Measurements from ENCODE around the gene ZYG11A.

DNA sequence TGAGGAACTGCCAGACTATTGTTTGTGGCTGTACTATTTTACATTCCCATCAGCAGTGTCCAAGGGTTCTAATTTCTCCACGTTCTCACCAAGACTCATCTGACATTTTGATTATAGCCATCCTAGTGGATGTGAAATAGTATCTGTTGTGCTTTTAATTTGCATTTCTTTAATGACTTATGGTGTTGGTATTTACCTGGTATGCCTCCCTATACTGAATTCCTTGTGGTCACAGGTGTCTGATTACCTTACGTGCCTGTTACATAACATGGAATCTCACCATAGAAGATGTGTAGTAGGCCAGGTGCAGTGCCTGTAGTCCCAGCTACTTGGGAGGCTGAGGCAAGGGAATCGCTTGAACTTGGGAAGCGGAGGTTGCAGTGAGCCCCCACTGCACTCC, 13.5 kb downstream of the ZYG11A start:
- TF ChIP-seq, protein P1, sequence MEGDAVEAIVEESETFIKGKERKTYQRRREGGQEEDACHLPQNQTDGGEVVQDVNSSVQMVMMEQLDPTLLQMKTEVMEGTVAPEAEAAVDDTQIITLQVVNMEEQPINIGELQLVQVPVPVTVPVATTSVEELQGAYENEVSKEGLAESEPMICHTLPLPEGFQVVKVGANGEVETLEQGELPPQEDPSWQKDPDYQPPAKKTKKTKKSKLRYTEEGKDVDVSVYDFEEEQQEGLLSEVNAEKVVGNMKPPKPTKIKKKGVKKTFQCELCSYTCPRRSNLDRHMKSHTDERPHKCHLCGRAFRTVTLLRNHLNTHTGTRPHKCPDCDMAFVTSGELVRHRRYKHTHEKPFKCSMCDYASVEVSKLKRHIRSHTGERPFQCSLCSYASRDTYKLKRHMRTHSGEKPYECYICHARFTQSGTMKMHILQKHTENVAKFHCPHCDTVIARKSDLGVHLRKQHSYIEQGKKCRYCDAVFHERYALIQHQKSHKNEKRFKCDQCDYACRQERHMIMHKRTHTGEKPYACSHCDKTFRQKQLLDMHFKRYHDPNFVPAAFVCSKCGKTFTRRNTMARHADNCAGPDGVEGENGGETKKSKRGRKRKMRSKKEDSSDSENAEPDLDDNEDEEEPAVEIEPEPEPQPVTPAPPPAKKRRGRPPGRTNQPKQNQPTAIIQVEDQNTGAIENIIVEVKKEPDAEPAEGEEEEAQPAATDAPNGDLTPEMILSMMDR (IDR thresholded peaks at IDR 0.05): no peak
- TF ChIP-seq POLR2A (IDR thresholded peaks at IDR 0.05): no peak
